ENCODE measurements around the gene F5.

F5 gene

DNA sequence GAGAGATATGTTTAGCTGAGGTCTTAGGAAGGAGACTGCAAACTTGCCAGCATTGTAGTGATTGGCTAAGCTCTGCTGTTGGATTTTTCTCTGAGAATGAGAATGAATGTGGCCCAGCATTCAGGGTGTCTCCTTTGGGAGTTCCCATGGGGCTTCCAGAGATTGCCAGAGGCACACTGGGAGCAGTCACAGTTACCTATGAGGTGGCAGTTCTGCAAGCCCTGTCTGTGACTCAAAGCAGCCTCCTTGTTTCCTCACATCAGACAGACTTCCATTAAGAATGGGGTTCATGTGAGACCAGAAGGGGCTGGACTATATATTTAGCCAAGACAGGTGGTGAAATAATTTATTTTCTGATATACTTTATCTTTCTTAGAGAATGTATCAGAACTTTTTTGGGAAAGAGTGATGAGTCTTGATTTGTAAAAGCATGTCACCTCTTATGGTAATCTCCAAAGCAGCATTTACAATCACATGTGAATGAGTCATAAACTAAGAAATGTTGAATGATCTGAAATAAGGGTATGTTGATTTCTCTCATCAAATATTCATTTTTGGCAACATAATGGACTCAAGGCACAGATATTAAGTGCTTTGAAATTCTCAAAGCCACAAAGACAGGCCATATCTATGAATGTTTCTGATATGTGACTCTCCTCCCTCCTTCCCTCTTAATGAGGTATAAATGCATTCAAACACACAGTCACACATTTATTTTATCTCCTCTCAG, 91.1 kb downstream of the F5 start:
- Histone ChIP-seq H3K4me1 (ENCODE audit: insufficient read depth, poor library complexity, severe bottlenecking) (peaks cover 5% of the 10 kb centered on the region), H3K36me3 (ENCODE audit: low read depth) (no peaks in the 10 kb centered on the region), H3K9me3 (ENCODE audit: severe bottlenecking) (no peaks in the 10 kb centered on the region), H3K27me3 (ENCODE audit: insufficient read depth, poor library complexity, severe bottlenecking) (no peaks in the 10 kb centered on the region), H3K4me3 (ENCODE audit: severe bottlenecking) (no peak overlapping the region), H3K27ac (ENCODE audit: poor library complexity, severe bottlenecking) (no peak overlapping the region)
- TF ChIP-seq, protein P1, sequence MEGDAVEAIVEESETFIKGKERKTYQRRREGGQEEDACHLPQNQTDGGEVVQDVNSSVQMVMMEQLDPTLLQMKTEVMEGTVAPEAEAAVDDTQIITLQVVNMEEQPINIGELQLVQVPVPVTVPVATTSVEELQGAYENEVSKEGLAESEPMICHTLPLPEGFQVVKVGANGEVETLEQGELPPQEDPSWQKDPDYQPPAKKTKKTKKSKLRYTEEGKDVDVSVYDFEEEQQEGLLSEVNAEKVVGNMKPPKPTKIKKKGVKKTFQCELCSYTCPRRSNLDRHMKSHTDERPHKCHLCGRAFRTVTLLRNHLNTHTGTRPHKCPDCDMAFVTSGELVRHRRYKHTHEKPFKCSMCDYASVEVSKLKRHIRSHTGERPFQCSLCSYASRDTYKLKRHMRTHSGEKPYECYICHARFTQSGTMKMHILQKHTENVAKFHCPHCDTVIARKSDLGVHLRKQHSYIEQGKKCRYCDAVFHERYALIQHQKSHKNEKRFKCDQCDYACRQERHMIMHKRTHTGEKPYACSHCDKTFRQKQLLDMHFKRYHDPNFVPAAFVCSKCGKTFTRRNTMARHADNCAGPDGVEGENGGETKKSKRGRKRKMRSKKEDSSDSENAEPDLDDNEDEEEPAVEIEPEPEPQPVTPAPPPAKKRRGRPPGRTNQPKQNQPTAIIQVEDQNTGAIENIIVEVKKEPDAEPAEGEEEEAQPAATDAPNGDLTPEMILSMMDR (IDR thresholded peaks at IDR 0.05; ENCODE audit: poor library complexity, severe bottlenecking) = no peak
- ATAC-seq (ENCODE audit: low read depth) = no peak
- no peak for DNase-seq (ENCODE audit: low spot score)

DNA sequence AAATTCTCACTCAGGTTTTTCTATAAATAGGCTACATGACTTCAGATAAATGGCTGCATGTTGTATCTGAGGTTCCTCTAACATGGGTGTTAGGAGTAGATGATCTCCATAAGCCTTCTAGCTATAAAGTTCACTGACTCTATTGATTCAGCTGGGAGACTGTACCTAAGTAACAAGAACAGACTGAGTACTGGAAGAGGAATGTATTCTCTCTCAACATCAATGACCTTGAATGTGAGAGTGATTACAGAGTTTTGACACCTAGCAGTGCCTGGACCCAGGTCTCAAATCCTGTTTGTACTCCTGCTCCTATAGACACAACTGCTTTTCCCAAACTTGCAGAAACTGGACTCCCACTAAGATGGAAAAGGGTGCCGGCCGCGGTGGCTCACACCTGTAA, 91.9 kb downstream of the F5 start:
- Histone ChIP-seq H3K4me3 (ENCODE audit: severe bottlenecking) (no peak overlapping the region), H3K9me3 (ENCODE audit: severe bottlenecking) (no peaks in the 10 kb centered on the region), H3K4me1 (ENCODE audit: insufficient read depth, poor library complexity, severe bottlenecking) (peaks cover 5% of the 10 kb centered on the region), H3K27ac (ENCODE audit: poor library complexity, severe bottlenecking) (no peak overlapping the region), H3K36me3 (ENCODE audit: low read depth) (no peaks in the 10 kb centered on the region), H3K27me3 (ENCODE audit: insufficient read depth, poor library complexity, severe bottlenecking) (no peaks in the 10 kb centered on the region)
- no peak for DNase-seq (ENCODE audit: low spot score)
- ATAC-seq (ENCODE audit: low read depth) = no peak
- TF ChIP-seq, protein P1 (IDR thresholded peaks at IDR 0.05; ENCODE audit: poor library complexity, severe bottlenecking) = no peak

DNA sequence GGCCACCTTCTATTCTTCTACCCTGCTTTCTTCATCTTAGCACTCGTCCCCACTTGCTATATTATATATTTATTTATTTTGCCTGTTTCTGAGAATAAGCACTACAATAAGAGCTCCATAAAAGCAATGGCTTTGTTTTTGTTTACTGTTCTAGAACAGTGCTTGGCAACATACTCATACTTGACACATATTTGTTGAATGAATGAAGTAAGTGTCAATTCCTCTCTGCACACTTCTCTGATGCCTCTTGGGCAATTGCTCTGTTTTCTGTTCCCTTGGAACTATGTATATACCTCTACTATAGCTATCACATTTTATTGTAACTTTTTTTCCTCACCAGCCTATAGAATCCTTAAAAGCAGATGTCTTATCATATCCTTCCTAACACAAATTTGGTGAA, 93.0 kb downstream of the F5 start:
- Histone ChIP-seq H3K4me1 (ENCODE audit: insufficient read depth, poor library complexity, severe bottlenecking) (peaks cover 5% of the 10 kb centered on the region), H3K9me3 (ENCODE audit: severe bottlenecking) (no peaks in the 10 kb centered on the region), H3K27me3 (ENCODE audit: insufficient read depth, poor library complexity, severe bottlenecking) (no peaks in the 10 kb centered on the region), H3K27ac (ENCODE audit: poor library complexity, severe bottlenecking) (no peak overlapping the region), H3K36me3 (ENCODE audit: low read depth) (no peaks in the 10 kb centered on the region), H3K4me3 (ENCODE audit: severe bottlenecking) (no peak overlapping the region)
- ATAC-seq (ENCODE audit: low read depth) (no peak), DNase-seq (ENCODE audit: low spot score) (no peak)
- TF ChIP-seq, protein P1 (IDR thresholded peaks at IDR 0.05; ENCODE audit: poor library complexity, severe bottlenecking) = no peak

DNA sequence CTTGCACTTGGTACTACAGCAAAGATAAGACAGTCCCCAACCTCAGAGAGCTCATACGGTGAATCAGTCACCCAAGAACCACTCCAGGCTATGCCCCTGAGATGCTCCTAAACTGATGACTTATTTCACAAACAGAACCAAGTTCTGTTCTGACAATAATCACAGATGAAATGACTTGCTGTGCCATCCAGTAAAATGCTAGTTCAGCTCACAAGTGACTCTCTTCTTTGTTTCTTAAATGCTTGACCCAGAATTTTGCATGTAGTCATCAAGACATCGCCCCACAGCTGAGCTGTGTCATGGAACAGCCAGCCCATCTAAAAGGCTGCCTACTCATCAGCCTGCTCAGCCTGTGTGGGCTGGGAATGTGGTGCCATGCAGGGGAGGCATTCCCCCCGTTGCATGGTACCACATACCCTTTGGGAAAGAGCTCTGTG, 94.4 kb downstream of the F5 start:
- TF ChIP-seq, protein P1 (IDR thresholded peaks at IDR 0.05; ENCODE audit: poor library complexity, severe bottlenecking) = no peak
- Histone ChIP-seq H3K9me3 (ENCODE audit: severe bottlenecking) (no peaks in the 10 kb centered on the region), H3K4me3 (ENCODE audit: severe bottlenecking) (no peak overlapping the region), H3K36me3 (ENCODE audit: low read depth) (no peaks in the 10 kb centered on the region), H3K27ac (ENCODE audit: poor library complexity, severe bottlenecking) (no peak overlapping the region), H3K4me1 (ENCODE audit: insufficient read depth, poor library complexity, severe bottlenecking) (peaks cover 11% of the 10 kb centered on the region), H3K27me3 (ENCODE audit: insufficient read depth, poor library complexity, severe bottlenecking) (no peaks in the 10 kb centered on the region)
- DNase-seq (ENCODE audit: low spot score) = no peak
- ATAC-seq (ENCODE audit: low read depth) = no peak; the same call in 2 of the 3 replicates

DNA sequence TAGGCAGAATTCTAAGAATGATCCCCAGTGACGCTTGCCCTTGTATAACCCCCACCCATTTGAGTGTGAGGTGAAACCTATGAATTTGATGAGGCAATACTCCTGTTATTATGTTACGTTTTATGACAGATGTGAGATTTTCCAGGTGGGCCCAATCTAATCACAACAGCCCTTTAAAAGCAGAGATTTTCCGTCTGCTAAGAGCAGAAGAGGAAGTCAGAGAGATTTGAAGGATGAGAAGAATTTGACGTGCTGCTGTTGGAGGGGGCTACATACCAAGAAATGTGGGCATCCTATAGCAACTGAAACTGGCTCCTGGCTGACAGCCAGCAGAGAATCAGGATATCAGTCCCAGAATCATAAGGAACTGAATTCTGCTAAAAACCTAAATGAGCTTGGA, 98.1 kb downstream of the F5 start:
- no peak overlapping the region for H3K4me3 ChIP-seq (ENCODE audit: severe bottlenecking)
- DNase-seq (ENCODE audit: low spot score) (no peak), ATAC-seq (ENCODE audit: low read depth) (no peak)
- no peaks in the 10 kb centered on the region for H3K36me3 ChIP-seq (ENCODE audit: low read depth)
- no peaks in the 10 kb centered on the region for H3K27me3 ChIP-seq (ENCODE audit: insufficient read depth, poor library complexity, severe bottlenecking)
- H3K27ac ChIP-seq (ENCODE audit: poor library complexity, severe bottlenecking) = no peak overlapping the region
- TF ChIP-seq, protein P1 (IDR thresholded peaks at IDR 0.05; ENCODE audit: poor library complexity, severe bottlenecking) = no peak
- no peaks in the 10 kb centered on the region for H3K9me3 ChIP-seq (ENCODE audit: severe bottlenecking)
- H3K4me1 ChIP-seq (ENCODE audit: insufficient read depth, poor library complexity, severe bottlenecking) = peaks cover 13% of the 10 kb centered on the region

Data from RWPE2 (cell line).